ENCODE results near the gene FYCO1. TPM values are rescaled to one million over a fixed set of nuclear protein-coding genes. Genes with fewer than 3 reads are reported as not detected.

Gene FYCO1
- total and polyA plus RNA-seq, 2 of the 13 experiments (the other 11 are each of a cell fraction or from before 2014, with no cell fraction given), result 2.7 to 4.2 TPM

DNA sequence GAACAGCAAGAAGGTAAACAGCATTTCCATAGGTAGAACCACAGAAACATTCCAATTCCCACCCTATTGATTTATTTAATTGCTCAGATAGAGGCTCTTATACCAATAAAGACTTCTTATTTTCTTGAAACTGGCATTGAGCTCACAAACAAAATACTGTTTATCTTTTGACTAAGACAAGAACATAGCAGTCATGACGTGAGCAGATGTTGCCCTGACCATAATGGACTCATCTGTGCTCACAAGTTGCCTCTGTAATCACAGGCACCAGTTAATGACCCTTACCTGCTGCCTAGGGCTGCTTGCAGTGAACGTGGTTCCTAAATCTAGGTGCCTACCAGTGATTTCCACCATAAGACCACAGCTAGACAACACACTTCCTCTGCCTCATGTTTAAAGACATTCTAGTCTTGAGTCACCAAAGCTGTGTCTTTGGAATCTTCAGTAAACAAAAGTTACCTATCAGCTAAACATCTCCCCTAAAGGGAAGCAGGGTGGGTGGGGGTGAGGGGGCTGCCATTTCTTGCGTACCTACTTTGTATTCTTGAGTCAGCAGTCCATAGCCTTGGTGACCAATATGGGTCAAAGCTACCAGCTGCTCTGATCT is 2.1 kb downstream of the FYCO1 start:
- in situ Hi-C loops (cut with HindIII; ENCODE audit: extremely low pct_ligation_motif_present, low pct_unique_long_range_greater_than_20kb) (no loop called here), intact Hi-C loops (cut with micrococcal nuclease; ENCODE audit: unreplicated experiment) (no loop called here)
- Histone ChIP-seq H3K27ac (ENCODE audit: extremely low read length, insufficient read depth, low read length) (no peak overlapping the region), H3K27me3 (ENCODE audit: control insufficient read depth in 1 of 2, insufficient read depth in 2 of 2, low read length in 2 of 2) (peaks cover 0 to 3% of the 10 kb centered on the region in 2 experiments; a peak in 1 of 5 replicates), H3K79me2 (ENCODE audit: insufficient read depth, low read length) (peaks cover 24% of the 10 kb centered on the region), H3K9ac (ENCODE audit: insufficient read depth, low read depth, low read length) (no peak overlapping the region), H4K20me1 (ENCODE audit: insufficient read depth, low read length) (no peaks in the 10 kb centered on the region), H3K36me3 (replicated peaks in 1 of 2; ENCODE audit: control insufficient read depth in 1 of 2, insufficient read depth in 2 of 2, low read length in 2 of 2) (no peaks in the 10 kb centered on the region), H3K4me1 (ENCODE audit: insufficient read depth, low read length) (peaks cover 31% of the 10 kb centered on the region), H3K4me2 (ENCODE audit: low read depth, low read length) (no peak overlapping the region; the same call in 1 of the 2 replicates), H3K4me3 (replicated peaks in 1 of 3; ENCODE audit: insufficient read depth in 1 of 3, low read depth in 2 of 3, low read length in 3 of 3) (no peak overlapping the region), H3K9me3 (ENCODE audit: low read length) (no peaks in the 10 kb centered on the region), H2AFZ (ENCODE audit: low read length) (no peak overlapping the region)
- no peak for TF ChIP-seq HNF1B (CRISPR knock-in tag; IDR thresholded peaks at IDR 0.05)
- no peak for TF ChIP-seq DR1 (CRISPR knock-in tag; IDR thresholded peaks at IDR 0.05)
- no peak for TF ChIP-seq AHDC1 (CRISPR knock-in tag; IDR thresholded peaks at IDR 0.05; ENCODE audit: borderline replicate concordance)
- no peak for TF ChIP-seq SMAD3 (CRISPR knock-in tag; IDR thresholded peaks at IDR 0.05)
- no peak for TF ChIP-seq ZNF703 (CRISPR knock-in tag; IDR thresholded peaks at IDR 0.05; ENCODE audit: borderline replicate concordance)
- no peak for TF ChIP-seq NONO (IDR thresholded peaks at IDR 0.05)
- no peak for TF ChIP-seq NONO (CRISPR knock-in tag; conservative IDR thresholded peaks at IDR 0.05)
- TF ChIP-seq, protein P1, sequence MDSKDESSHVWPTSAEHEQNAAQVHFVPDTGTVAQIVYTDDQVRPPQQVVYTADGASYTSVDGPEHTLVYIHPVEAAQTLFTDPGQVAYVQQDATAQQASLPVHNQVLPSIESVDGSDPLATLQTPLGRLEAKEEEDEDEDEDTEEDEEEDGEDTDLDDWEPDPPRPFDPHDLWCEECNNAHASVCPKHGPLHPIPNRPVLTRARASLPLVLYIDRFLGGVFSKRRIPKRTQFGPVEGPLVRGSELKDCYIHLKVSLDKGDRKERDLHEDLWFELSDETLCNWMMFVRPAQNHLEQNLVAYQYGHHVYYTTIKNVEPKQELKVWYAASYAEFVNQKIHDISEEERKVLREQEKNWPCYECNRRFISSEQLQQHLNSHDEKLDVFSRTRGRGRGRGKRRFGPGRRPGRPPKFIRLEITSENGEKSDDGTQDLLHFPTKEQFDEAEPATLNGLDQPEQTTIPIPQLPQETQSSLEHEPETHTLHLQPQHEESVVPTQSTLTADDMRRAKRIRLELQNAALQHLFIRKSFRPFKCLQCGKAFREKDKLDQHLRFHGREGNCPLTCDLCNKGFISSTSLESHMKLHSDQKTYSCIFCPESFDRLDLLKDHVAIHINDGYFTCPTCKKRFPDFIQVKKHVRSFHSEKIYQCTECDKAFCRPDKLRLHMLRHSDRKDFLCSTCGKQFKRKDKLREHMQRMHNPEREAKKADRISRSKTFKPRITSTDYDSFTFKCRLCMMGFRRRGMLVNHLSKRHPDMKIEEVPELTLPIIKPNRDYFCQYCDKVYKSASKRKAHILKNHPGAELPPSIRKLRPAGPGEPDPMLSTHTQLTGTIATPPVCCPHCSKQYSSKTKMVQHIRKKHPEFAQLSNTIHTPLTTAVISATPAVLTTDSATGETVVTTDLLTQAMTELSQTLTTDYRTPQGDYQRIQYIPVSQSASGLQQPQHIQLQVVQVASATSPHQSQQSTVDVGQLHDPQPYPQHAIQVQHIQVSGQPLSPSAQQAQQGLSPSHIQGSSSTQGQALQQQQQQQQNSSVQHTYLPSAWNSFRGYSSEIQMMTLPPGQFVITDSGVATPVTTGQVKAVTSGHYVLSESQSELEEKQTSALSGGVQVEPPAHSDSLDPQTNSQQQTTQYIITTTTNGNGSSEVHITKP (CRISPR knock-in tag; IDR thresholded peaks at IDR 0.05; ENCODE audit: low read depth), result no peak
- TF ChIP-seq ZNF652 (CRISPR knock-in tag; IDR thresholded peaks at IDR 0.05; ENCODE audit: borderline replicate concordance, low read depth), result no peak
- TF ChIP-seq, protein P2, sequence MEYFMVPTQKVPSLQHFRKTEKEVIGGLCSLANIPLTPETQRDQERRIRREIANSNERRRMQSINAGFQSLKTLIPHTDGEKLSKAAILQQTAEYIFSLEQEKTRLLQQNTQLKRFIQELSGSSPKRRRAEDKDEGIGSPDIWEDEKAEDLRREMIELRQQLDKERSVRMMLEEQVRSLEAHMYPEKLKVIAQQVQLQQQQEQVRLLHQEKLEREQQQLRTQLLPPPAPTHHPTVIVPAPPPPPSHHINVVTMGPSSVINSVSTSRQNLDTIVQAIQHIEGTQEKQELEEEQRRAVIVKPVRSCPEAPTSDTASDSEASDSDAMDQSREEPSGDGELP (IDR thresholded peaks at IDR 0.05; ENCODE audit: borderline replicate concordance, low read depth), result no peak
- no peak for TF ChIP-seq MXD3 (CRISPR knock-in tag; IDR thresholded peaks at IDR 0.05)
- DNase-seq (ENCODE audit: low spot score) (no peak), FAIRE-seq (no peak), ATAC-seq (no peak)
- ChIA-PET CTCF (ENCODE audit: low intra/inter-chr PET ratio, low total read pairs) (no interaction called here), POLR2A (interaction anchor here (0.6 kb wide), 1 partner anchor 38 kb away, joined by 3 read pairs; no protein-coding TSS in a partner anchor)
- WGBS (ENCODE audit: low lambda C conversion rate), result 97% methylated on average over 3 of the region's 3 CpGs
- no TSS peak for BruUV-seq (replicated peaks)

Measured in HepG2 (cell line).